Measurements from ENCODE around the gene MTMR2.
A peak's percentile ranks its signal among the peaks of the same experiment; 100 is the strongest.

- TF ChIP-seq POLR2AphosphoS5 (IDR thresholded peaks at IDR 0.05), result peak; percentile 92
- TF ChIP-seq CTCF (IDR thresholded peaks at IDR 0.05), result no peak
- TF ChIP-seq POLR2A (IDR thresholded peaks at IDR 0.05), result peak; percentile 82
Measured at GRCh38 chr11:95790123-95790932, 133.6 kb downstream of the MTMR2 start, which contains the start of gene CEP57.

Measured in prostate gland (tissue), 2 donors.